Measurements from ENCODE around the gene TBC1D5. TPM values are rescaled to one million over a fixed set of nuclear protein-coding genes. Genes with fewer than 3 reads are reported as not detected.

The TBC1D5 gene
- polyA plus RNA-seq, 1 experiment: 27.0 TPM

- TF ChIP-seq CTCF (IDR thresholded peaks at IDR 0.05; ENCODE audit: insufficient read depth, low read depth, low read length): no peak
- ChIA-PET CTCF (no interaction called here), POLR2A (no interaction called here)
- no peak overlapping the region for H3K4me3 ChIP-seq (ENCODE audit: low read depth, low read length)
- no peaks in the 10 kb centered on the region for H3K36me3 ChIP-seq (ENCODE audit: control insufficient read depth, insufficient read depth, low read length)
- no peak for DNase-seq (ENCODE audit: low read depth)
- H3K27me3 ChIP-seq (ENCODE audit: control insufficient read depth, insufficient read depth, low read length): no peaks in the 10 kb centered on the region
Observed at GRCh38 chr3:17674082-17674686, 68.2 kb downstream of the TBC1D5 start.

DNA sequence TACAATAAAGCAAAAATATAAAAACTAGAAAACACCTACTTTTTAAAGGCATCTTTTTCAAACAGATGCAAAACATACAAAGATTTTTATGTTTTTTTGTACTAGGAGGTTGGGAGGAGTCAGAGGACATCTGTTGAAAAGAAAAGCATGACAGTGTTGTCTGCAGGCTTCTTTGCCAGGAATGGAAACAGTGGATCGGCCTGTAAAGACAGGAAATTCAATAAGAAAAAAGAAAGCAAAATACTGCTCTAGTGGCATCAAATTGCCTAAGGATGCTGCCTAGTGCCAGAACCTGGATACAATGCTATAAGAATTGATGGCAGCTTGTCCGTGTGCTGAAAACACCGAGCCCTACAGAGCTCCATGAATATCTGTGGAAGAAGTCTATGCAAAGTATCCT, 69.9 kb downstream of the TBC1D5 start:
- H3K27me3 ChIP-seq (ENCODE audit: control insufficient read depth, insufficient read depth, low read length): no peaks in the 10 kb centered on the region
- POLR2A ChIA-PET: no interaction called here
- H3K36me3 ChIP-seq (ENCODE audit: control insufficient read depth, insufficient read depth, low read length): no peaks in the 10 kb centered on the region
- no peak for DNase-seq (ENCODE audit: low read depth)
- TF ChIP-seq CTCF (IDR thresholded peaks at IDR 0.05; ENCODE audit: insufficient read depth, low read depth, low read length): no peak
- CTCF ChIA-PET: interaction anchor here (0.7 kb wide), 1 partner anchor 96 kb away, joined by 3 read pairs; no protein-coding TSS in a partner anchor
- no peak overlapping the region for H3K4me3 ChIP-seq (ENCODE audit: low read depth, low read length)

GRCh38 chr3:17670749-17671148, 71.7 kb downstream of the TBC1D5 start:
- CTCF ChIA-PET: interaction anchor here (1.4 kb wide), 1 partner anchor 14 kb away, joined by 3 read pairs; no protein-coding TSS in a partner anchor
- no peak for TF ChIP-seq CTCF (IDR thresholded peaks at IDR 0.05; ENCODE audit: insufficient read depth, low read depth, low read length)
- no peaks in the 10 kb centered on the region for H3K27me3 ChIP-seq (ENCODE audit: control insufficient read depth, insufficient read depth, low read length)
- no peaks in the 10 kb centered on the region for H3K36me3 ChIP-seq (ENCODE audit: control insufficient read depth, insufficient read depth, low read length)
- no peak for DNase-seq (ENCODE audit: low read depth)
- no peak overlapping the region for H3K4me3 ChIP-seq (ENCODE audit: low read depth, low read length)
- POLR2A ChIA-PET: no interaction called here

DNA sequence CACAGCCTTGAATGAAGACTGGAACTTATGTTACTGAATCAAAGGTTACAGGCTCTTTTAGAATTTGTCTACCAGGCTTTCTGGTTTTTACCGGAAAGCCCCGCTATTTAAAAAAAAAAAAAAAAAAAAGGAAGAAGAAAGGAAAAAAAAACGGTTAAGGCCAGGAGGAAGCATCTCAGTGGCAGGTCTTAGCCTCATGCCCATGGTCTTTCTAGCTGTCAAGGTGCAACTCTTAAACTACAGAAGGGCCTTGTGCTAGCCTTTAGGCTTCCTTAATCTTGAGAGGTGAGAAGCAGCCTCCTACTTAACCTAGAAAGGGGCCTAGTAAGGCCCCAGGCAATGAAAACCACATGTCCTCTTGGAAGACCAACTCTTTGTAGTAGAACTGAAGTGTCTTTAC, 77.5 kb downstream of the TBC1D5 start:
- Histone ChIP-seq H3K27me3 (ENCODE audit: control insufficient read depth, insufficient read depth, low read length) (no peaks in the 10 kb centered on the region), H3K4me3 (ENCODE audit: low read depth, low read length) (no peak overlapping the region), H3K36me3 (ENCODE audit: control insufficient read depth, insufficient read depth, low read length) (no peaks in the 10 kb centered on the region)
- ChIA-PET POLR2A (no interaction called here), CTCF (interaction anchor here (1.1 kb wide), 1 partner anchor 90 kb away, joined by 4 read pairs; no protein-coding TSS in a partner anchor)
- TF ChIP-seq CTCF (IDR thresholded peaks at IDR 0.05; ENCODE audit: insufficient read depth, low read depth, low read length): no peak
- DNase-seq (ENCODE audit: low read depth): no peak

DNA sequence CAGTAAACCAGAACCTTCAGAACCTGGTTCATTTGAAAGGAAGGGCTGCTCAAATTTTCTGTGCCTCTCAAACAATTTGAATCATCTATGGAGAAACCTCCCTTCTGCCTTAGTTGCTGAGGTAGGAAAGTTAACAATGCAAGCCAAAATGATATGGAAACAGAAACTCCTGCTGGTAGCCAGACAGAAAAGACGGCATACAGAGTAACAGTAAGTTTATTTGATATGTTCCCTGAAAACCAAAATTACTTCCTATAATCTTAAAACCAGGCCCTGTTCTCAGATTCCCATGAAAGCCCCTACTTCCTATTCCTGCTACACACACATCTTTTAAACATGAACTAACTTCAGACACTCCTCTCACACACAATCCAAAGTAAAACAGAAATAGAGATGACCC, 86.2 kb downstream of the TBC1D5 start:
- H3K4me3 ChIP-seq (ENCODE audit: low read depth, low read length): no peak overlapping the region
- H3K36me3 ChIP-seq (ENCODE audit: control insufficient read depth, insufficient read depth, low read length): no peaks in the 10 kb centered on the region
- ChIA-PET CTCF (no interaction called here), POLR2A (no interaction called here)
- DNase-seq (ENCODE audit: low read depth): no peak
- TF ChIP-seq CTCF (IDR thresholded peaks at IDR 0.05; ENCODE audit: insufficient read depth, low read depth, low read length): no peak
- no peaks in the 10 kb centered on the region for H3K27me3 ChIP-seq (ENCODE audit: control insufficient read depth, insufficient read depth, low read length)
